Breast epithelium (tissue), 3 donors: ENCODE results near the gene DNM3.

Experiments
- POLR2AphosphoS5 ChIP-seq, 3 donors: sonication (generic); formaldehyde crosslinking; IDR thresholded peaks; one replicate each; pipeline ENCODE4 v1.6.1; 2017; ENCODE audit warnings: antibody characterized with exemption in 3 of 3
- TF ChIP-seq, protein P1 (sequence below), 3 donors: fragments of 450-650 bp; IDR thresholded peaks; one replicate each; pipeline ENCODE4 v1.5.1; 2016 to 2017; ENCODE audit warnings: antibody characterized with exemption in 3 of 3, mild to moderate bottlenecking in 3 of 3, moderate library complexity in 3 of 3

DNA sequence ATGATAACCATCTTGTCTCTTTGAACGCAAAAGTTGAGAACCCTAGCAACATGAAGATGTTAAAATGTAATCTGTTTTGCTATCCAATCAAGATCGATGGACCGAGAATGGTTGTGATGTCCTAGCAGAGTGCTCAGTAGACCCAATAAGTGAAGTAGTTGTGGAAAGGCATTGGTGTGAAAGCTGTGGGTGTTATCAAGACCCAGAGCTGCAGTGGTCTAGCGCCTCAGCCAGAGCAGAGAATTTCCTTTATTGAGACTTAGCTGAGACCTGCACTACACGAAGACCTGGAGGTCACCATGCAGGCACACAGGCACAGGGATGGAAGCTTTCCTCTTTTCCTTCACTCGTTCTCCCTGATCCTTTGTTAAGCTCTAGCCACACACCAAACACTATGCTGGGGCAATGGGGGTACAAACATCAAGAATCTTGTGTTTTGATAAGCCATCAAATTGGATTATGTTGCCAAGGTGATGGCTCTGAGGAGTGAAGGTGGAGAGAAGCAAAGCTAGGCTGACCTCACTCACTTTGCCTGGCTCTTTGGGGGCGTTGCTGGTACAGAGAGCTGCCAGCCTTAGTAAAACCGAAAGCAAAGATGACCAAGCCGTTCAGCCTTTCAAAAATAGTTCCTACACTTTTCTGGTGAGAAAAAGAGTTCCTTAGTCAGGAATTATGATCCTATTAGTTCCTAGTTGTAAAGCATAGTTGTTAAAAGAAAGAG is 35.7 kb upstream of the DNM3 start:
- TF ChIP-seq, protein P1, sequence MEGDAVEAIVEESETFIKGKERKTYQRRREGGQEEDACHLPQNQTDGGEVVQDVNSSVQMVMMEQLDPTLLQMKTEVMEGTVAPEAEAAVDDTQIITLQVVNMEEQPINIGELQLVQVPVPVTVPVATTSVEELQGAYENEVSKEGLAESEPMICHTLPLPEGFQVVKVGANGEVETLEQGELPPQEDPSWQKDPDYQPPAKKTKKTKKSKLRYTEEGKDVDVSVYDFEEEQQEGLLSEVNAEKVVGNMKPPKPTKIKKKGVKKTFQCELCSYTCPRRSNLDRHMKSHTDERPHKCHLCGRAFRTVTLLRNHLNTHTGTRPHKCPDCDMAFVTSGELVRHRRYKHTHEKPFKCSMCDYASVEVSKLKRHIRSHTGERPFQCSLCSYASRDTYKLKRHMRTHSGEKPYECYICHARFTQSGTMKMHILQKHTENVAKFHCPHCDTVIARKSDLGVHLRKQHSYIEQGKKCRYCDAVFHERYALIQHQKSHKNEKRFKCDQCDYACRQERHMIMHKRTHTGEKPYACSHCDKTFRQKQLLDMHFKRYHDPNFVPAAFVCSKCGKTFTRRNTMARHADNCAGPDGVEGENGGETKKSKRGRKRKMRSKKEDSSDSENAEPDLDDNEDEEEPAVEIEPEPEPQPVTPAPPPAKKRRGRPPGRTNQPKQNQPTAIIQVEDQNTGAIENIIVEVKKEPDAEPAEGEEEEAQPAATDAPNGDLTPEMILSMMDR (IDR thresholded peaks at IDR 0.05): no peak
- TF ChIP-seq POLR2AphosphoS5 (IDR thresholded peaks at IDR 0.05): no peak
